CD4-positive, alpha-beta T cell treated with Interleukin-17A for 1 hour (primary cell): Measurements from ENCODE around the gene TTC13.
A peak's percentile ranks its signal among the peaks of the same experiment; 100 is the strongest.
"Not testable (repeated sequence)": the region's sequence is repeated elsewhere in the genome, so short reads cannot be mapped to it uniquely, and the experiment has no call there.

Source experiments
- DNase-seq: peaks from one replicate; pipeline ENCODE4 v3.0.0-alpha.2; 2020

Gene TTC13

GRCh38 chr1:230987448-230987847 is 8.8 kb upstream of the TTC13 start:
- no peak for DNase-seq

- no peak for DNase-seq
Observed at GRCh38 chr1:230986976-230987375, 8.3 kb upstream of the TTC13 start.

GRCh38 chr1:230985711-230986110 is 7.0 kb upstream of the TTC13 start:
- DNase-seq, result no peak

GRCh38 chr1:230984622-230985515 is 6.2 kb upstream of the TTC13 start:
- DNase-seq, result not testable (repeated sequence)

GRCh38 chr1:230983811-230984210 is 5.2 kb upstream of the TTC13 start:
- DNase-seq, result no peak

- DNase-seq, result no peak
Observed at GRCh38 chr1:230982696-230983095, 4.0 kb upstream of the TTC13 start.

- DNase-seq, result peak; percentile 38
Observed at GRCh38 chr1:230979952-230980351, 1.3 kb upstream of the TTC13 start.

- DNase-seq, result no peak
Observed at GRCh38 chr1:230979389-230979716, 692 bp upstream of the TTC13 start.

GRCh38 chr1:230977761-230978490 is 735 bp downstream of the TTC13 start:
- peak; percentile 18 for DNase-seq

GRCh38 chr1:230976825-230977747 is 1.6 kb downstream of the TTC13 start:
- peak; percentile 74 for DNase-seq

- DNase-seq, result no peak
Observed at GRCh38 chr1:230976360-230976759, 2.3 kb downstream of the TTC13 start.

- DNase-seq, result no peak
Observed at GRCh38 chr1:230975636-230976035, 3.0 kb downstream of the TTC13 start.

- DNase-seq, result peak; percentile 77
Observed at GRCh38 chr1:230972855-230973271, 5.8 kb downstream of the TTC13 start.

GRCh38 chr1:230971771-230972170 is 6.9 kb downstream of the TTC13 start:
- no peak for DNase-seq

- DNase-seq, result no peak
Observed at GRCh38 chr1:230970432-230970831, 8.2 kb downstream of the TTC13 start.

- no peak for DNase-seq
Observed at GRCh38 chr1:230966358-230966873, 12.2 kb downstream of the TTC13 start.

- no peak for DNase-seq
Observed at GRCh38 chr1:230965535-230965934, 13.1 kb downstream of the TTC13 start.

- no peak for DNase-seq
Observed at GRCh38 chr1:230964896-230965295, 13.8 kb downstream of the TTC13 start.

- no peak for DNase-seq
Observed at GRCh38 chr1:230958370-230958769, 20.3 kb downstream of the TTC13 start.

GRCh38 chr1:230957580-230957989 is 21.1 kb downstream of the TTC13 start:
- DNase-seq, result no peak

GRCh38 chr1:230950404-230950803 is 28.3 kb downstream of the TTC13 start:
- no peak for DNase-seq

- DNase-seq, result no peak
Observed at GRCh38 chr1:230948903-230949302, 29.8 kb downstream of the TTC13 start.

- no peak for DNase-seq
Observed at GRCh38 chr1:230948301-230948700, 30.4 kb downstream of the TTC13 start.
